Parathyroid adenoma (tissue), 2 donors: ENCODE results near the gene FABP1.

Source experiments
- H2AFZ ChIP-seq: fragments of 300-600 bp; sonication (generic); one replicate; pipeline ENCODE4 v1.7.0; 2017; ENCODE audit warnings: antibody characterized with exemption, mild to moderate bottlenecking
- H3K27ac ChIP-seq: fragments of 300-600 bp; sonication (generic); one replicate; pipeline ENCODE4 v1.7.0; 2017
- H3K27me3 ChIP-seq: fragments of 300-600 bp; sonication (generic); one replicate; pipeline ENCODE4 v1.7.0; 2017; ENCODE audit warnings: low read length; ENCODE audit not compliant: control insufficient read depth, insufficient read depth
- H3K36me3 ChIP-seq: fragments of 300-600 bp; sonication (generic); one replicate; pipeline ENCODE4 v1.7.0; 2017; ENCODE audit warnings: low read length; ENCODE audit not compliant: control insufficient read depth, insufficient read depth
- H3K4me1 ChIP-seq: fragments of 300-600 bp; sonication (generic); one replicate; pipeline ENCODE4 v1.7.0; 2017; ENCODE audit warnings: control low read depth
- H3K4me2 ChIP-seq: fragments of 300-600 bp; sonication (generic); one replicate; pipeline ENCODE4 v1.7.0; 2017; ENCODE audit warnings: low read length
- H3K4me3 ChIP-seq: fragments of 300-600 bp; sonication (generic); one replicate; pipeline ENCODE4 v1.7.0; 2017; ENCODE audit warnings: low read depth, low read length
- H3K79me2 ChIP-seq: fragments of 300-600 bp; sonication (generic); one replicate; pipeline ENCODE4 v1.7.0; 2017; ENCODE audit warnings: control low read depth
- H3K9ac ChIP-seq: fragments of 300-600 bp; sonication (generic); one replicate; pipeline ENCODE4 v1.7.0; 2017; ENCODE audit warnings: mild to moderate bottlenecking
- H3K9me3 ChIP-seq: fragments of 300-600 bp; sonication (generic); one replicate; pipeline ENCODE4 v1.7.0; 2017; ENCODE audit warnings: low read length; ENCODE audit not compliant: control insufficient read depth
- CTCF ChIP-seq: fragments of 300-600 bp; sonication (generic); IDR thresholded peaks from one replicate; pipeline ENCODE4 v1.7.0; 2017; ENCODE audit warnings: antibody characterized with exemption, mild to moderate bottlenecking
- donor health status: primary hyperparathyroidism.

Gene FABP1

GRCh38 chr2:88125344-88125923 lies 2.4 kb downstream of the FABP1 start:
- Histone ChIP-seq H3K9ac (no peak overlapping the region), H3K36me3 (no peaks in the 10 kb centered on the region), H3K4me3 (no peak overlapping the region), H2AFZ (no peak overlapping the region), H3K4me2 (no peak overlapping the region), H3K9me3 (peaks cover 3% of the 10 kb centered on the region), H3K27me3 (no peaks in the 10 kb centered on the region), H3K27ac (no peak overlapping the region), H3K79me2 (no peaks in the 10 kb centered on the region), H3K4me1 (no peaks in the 10 kb centered on the region)
- TF ChIP-seq CTCF: no peak

GRCh38 chr2:88123975-88124917 lies 3.6 kb downstream of the FABP1 start:
- no peaks in the 10 kb centered on the region for H3K36me3 ChIP-seq
- no peak overlapping the region for H2AFZ ChIP-seq
- H3K4me2 ChIP-seq: no peak overlapping the region
- H3K9ac ChIP-seq: no peak overlapping the region
- no peaks in the 10 kb centered on the region for H3K79me2 ChIP-seq
- H3K4me1 ChIP-seq: no peaks in the 10 kb centered on the region
- no peaks in the 10 kb centered on the region for H3K27me3 ChIP-seq
- H3K27ac ChIP-seq: no peak overlapping the region
- peaks cover 3% of the 10 kb centered on the region for H3K9me3 ChIP-seq
- H3K4me3 ChIP-seq: no peak overlapping the region
- TF ChIP-seq CTCF: no peak

- Histone ChIP-seq H3K4me1 (no peaks in the 10 kb centered on the region), H3K9ac (no peak overlapping the region), H3K36me3 (no peaks in the 10 kb centered on the region), H3K79me2 (no peaks in the 10 kb centered on the region), H3K27ac (no peak overlapping the region), H2AFZ (no peak overlapping the region), H3K9me3 (peaks cover 3% of the 10 kb centered on the region), H3K4me2 (no peak overlapping the region), H3K27me3 (no peaks in the 10 kb centered on the region), H3K4me3 (no peak overlapping the region)
- no peak for TF ChIP-seq CTCF
These were observed 4.5 kb downstream of the FABP1 start for GRCh38 chr2:88123164-88123974.

- Histone ChIP-seq H3K4me1 (no peaks in the 10 kb centered on the region), H3K36me3 (no peaks in the 10 kb centered on the region), H2AFZ (no peak overlapping the region), H3K4me3 (no peak overlapping the region), H3K9ac (no peak overlapping the region), H3K79me2 (no peaks in the 10 kb centered on the region), H3K4me2 (no peak overlapping the region), H3K27ac (no peak overlapping the region), H3K27me3 (no peaks in the 10 kb centered on the region), H3K9me3 (peaks cover 3% of the 10 kb centered on the region)
- TF ChIP-seq CTCF: no peak
These were observed 5.5 kb downstream of the FABP1 start for GRCh38 chr2:88122141-88122884.
